GM21528 (cell line): Measurements from ENCODE around the gene JMJD6.

Experiments
- ATAC-seq: cut with Tn5 transposase; IDR thresholded peaks from one replicate; pipeline ENCODE4 v1.9.1; 2021; ENCODE audit warnings: mild to moderate bottlenecking, moderate library complexity; ENCODE audit not compliant: unreplicated experiment, low FRiP score

The JMJD6 gene

DNA sequence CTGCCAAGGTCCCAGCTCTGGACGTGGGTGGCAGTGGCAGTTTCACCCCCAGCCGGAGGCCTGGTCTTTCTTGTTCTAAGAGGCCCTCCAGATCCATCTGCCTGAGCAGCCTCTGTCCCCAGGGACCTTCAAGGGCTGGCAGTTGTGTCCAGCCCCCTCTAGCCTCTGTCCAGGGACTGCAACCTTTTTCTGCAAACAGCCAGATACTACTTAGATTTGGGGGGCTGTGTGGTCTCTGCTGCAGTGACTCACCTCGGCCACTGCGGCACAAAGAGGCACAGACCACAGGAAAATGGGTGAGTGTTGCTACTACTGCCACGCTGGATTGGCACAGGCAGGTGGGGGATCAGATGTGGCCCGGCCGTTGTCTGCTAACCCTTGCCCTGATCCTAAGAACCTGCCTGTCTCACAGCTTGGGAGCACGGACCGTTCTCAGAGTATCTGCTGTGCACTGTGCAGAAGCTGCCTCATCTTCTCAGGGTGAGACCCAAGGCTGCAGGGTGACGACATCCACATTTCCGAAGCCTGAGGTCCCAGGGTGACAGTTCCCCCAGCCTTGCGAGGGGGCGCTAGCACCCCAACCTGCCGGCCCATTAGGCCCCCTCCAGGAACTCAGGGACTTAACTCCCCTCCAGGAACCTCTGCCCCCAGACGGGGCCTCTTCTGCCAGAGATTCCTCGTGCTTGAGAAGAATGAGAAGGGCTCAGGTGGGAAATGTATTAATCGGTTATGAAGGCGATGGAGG lies 43.2 kb downstream of the JMJD6 start:
- ATAC-seq, result no peak

DNA sequence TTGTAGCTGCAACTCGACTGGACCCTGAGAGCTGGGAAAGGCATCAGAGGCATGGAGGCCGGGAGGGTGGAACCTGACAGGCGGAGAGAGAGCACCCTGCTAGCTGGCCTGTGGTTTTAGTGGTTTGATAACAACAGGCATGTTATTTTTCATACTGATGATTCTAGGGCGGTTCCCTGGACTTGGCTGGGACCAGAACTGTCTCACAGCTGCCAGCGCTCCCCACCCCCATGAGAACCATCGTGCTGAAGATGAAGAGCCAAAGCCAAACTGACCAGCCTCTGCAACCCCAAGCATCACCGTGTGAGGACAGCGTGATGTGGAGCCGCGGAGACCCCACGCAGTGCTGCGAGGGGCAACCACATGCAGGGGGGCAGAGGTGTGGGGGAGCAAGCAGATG lies 44.1 kb downstream of the JMJD6 start:
- no peak for ATAC-seq

DNA sequence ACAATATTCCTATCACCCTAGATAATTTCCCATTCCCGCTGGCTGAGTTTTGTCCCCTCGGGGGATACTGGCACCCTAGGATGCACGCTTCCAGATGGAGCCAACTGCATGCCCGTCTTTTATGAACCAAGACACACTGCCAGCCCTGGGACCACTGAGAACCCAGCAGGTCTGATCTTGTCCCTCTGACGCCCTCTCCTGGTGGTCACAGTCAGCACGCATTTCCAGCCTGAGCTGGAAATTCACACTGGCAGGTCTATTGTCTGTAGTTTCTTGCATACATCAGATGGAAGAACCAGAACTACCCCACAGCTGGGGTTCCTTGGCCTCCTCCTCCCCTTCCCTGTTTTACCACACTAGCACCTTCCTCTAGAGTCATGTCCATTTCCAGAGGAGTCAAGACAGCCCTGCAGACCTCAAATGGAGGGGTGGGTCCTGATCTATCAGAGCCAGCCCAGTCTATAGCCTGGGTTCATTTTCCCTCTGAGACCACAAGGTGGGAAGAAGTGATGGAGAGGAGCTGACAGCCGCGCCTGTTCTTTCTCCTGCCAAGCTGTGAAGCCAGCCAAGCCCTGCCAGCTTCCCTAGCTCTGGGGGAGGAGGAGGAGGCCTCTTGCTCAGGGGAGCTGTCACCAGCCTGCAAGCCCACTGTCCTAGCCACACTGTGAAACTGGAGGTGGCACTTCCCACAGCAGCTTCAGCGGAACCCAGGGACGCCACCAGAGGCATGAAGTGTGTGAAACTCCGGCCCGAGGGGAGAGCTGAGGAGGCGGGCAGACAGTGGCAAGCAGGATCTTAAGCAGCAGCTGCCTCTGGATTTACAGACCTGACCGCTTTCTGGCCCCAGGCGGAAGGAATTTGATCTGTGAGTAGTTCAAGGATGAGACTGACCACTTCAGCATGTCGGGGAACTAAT lies 44.9 kb downstream of the JMJD6 start:
- no peak for ATAC-seq

DNA sequence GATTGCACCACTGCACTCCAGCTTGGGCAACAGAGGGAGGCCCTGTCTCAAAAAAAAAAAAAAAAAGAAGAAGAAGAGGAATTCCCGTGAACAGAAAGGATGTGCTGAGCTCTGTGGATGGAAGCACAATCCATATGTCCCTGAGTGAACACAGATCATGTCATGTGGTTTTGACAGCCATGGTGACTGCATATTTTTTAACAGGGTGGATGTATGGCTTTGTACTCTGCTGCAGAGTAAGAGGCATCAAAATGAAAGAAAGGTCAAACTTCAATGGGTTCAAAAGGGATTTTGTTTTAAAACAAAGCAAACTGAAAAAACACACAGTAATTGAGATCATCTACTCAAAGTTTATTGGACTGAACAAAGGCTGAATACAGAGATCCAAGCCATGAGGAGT lies 47.2 kb downstream of the JMJD6 start:
- ATAC-seq, result no peak

DNA sequence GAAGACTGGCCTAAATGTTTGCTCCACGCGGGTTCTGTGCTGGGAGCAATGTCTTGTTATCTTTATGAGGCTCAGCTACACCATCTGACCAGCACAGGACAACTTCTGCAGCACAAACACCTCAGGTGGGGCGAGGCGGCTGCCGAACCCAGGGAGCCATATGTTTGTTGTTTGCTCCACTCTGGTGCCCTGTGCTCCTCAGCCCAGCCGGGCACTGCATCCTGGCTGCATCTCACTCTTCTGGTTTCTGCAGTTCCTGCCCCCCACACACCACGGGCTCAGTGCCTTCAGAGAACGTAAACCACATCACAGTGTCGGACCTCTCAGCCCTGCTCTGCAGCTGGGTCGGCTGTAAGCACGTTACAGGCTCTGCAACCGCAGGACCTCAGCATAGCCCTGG lies 48.1 kb downstream of the JMJD6 start:
- ATAC-seq, result no peak

DNA sequence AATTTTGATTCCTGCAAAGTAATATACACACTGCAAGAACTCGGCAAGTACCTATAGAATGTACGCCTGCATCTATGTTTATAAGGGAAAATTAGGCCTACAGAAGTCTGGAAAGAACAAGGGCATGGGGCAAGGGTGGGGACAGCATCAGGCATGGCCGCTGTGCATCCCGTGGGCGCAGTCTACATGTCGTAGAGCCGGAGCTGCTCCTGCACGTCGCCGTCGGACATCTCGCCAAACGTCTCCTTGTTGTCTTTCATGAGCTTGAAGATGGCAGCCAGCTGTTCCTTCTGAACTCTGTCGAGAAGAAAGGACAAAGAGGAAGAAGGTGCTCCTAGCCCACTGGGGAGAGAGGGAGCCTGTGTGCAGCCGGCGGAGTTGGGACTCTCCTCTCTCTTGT lies 49.0 kb downstream of the JMJD6 start:
- no peak for ATAC-seq

DNA sequence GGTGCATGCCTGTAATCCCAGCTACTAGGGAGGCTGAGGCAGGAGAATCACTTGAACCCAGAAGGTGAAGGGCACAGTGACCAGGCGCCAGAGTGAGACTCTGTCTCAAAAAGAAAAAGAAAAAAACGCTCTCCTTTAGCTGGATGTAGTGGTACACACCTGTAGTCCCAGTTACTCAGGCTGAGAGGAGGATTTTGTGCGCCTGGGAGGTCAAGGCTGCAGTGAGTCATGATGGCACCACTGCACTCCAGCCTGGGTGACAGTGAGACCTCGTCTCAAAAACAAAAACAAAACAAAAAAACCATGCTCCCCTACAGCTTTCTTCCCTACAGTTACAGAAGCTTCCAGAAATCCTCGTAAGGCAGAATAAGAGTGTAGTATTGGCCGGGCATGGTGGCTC lies 49.8 kb downstream of the JMJD6 start:
- no peak for ATAC-seq

DNA sequence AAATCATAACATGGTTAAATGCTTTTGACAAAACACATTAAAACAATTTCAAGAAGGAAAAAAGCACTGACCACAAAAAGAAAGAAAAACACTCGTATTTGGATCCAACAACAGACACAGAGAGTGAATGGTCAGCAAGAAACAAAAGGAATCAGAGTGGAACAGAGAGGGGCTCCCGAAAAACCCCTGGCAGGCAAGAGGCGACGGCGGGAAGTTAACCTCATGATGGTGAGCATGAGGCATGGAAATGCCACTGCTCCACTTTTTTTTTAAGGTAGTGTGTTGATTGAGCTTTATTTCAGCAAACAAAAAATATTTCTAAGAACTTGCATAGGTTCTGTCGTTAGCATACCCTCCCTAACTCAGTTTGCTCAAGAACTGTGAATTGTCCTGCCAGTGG lies 50.8 kb downstream of the JMJD6 start:
- ATAC-seq, result no peak

GRCh38 chr17:76674600-76674999 lies 51.8 kb downstream of the JMJD6 start:
- no peak for ATAC-seq

- ATAC-seq, result no peak
Observed at GRCh38 chr17:76673729-76674128, 52.7 kb downstream of the JMJD6 start.

GRCh38 chr17:76672892-76673291 lies 53.5 kb downstream of the JMJD6 start:
- no peak for ATAC-seq

GRCh38 chr17:76672270-76672851 lies 54.0 kb downstream of the JMJD6 start:
- no peak for ATAC-seq

GRCh38 chr17:76671912-76672262 lies 54.5 kb downstream of the JMJD6 start:
- ATAC-seq, result peak; percentile 14

- ATAC-seq, result peak; percentile 96
Observed at GRCh38 chr17:76671123-76671911, 55.1 kb downstream of the JMJD6 start.

DNA sequence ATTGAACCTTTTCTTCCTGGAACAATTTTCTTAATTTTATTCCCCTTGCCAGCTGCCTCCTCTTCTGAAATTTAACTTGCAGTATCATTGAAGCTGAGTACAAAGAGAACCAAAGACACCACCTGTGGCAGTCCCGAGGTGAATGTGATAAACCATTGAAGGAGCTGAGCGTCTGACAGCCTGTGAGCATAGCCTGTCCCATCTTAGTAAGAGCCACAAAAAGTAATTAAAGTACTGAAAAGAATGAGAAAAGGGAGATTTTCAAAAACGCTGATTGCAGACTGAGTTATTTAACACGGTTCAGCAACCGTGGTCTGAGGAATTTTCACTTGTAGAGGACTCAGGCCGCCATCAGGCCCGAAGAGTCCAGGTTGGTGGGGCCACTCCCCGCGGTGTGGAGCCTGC lies 55.7 kb downstream of the JMJD6 start:
- no peak for ATAC-seq

DNA sequence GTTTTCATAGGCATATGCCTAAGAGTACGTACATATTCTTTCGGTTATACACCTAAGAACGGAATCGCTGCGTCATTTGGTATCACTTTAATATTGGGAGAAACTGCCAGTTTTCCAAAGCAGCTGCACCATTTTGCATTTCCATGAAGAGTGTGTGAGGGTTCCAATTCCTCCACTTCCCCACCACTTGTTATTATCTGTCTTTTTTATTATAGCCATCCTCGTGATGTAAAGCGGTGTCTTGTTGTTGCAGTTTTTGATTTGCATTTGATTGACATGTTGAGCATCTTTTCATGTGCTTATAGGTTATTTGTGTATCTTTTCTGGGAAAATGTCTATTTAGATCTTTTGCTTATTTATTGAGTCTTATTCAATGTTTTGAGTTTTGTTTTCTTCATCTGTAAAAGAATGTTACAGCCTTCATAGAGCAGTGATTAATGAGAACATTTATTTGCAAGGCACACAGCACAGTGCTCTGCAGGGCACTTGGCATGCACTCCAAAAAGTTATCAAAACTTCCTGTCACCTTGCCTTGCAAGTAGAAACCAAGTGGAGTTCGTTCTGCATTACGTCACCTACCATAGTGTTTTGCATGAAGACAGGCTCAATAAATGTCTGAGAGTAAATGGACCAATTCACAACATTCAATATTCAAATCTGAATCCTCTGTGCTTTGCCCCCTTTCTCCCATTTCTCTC lies 56.2 kb downstream of the JMJD6 start:
- ATAC-seq, result no peak
